KMS-11 (cell line): Measurements from ENCODE around the gene CUEDC1.

Experiments used
- H2AFZ ChIP-seq: fragments of 200-600 bp; sonication (generic); 2 replicates; pipeline ENCODE4 v1.6.1; 2016; ENCODE audit warnings: antibody characterized with exemption, mixed run types, low read depth
- H3K27ac ChIP-seq: fragments of 200-600 bp; sonication (generic); 2 replicates; pipeline ENCODE4 v1.6.1; 2016; ENCODE audit warnings: mild to moderate bottlenecking, mixed run types
- H3K27me3 ChIP-seq: fragments of 200-600 bp; sonication (generic); 2 replicates; pipeline ENCODE4 v1.6.1; 2017; ENCODE audit warnings: mild to moderate bottlenecking, low read depth, mixed run types, moderate library complexity; ENCODE audit not compliant: insufficient read depth
- H3K36me3 ChIP-seq: fragments of 200-600 bp; sonication (generic); 2 replicates; pipeline ENCODE4 v1.6.1; 2017; ENCODE audit warnings: mild to moderate bottlenecking, mixed run types; ENCODE audit not compliant: insufficient read depth
- H3K4me1 ChIP-seq: fragments of 200-600 bp; sonication (generic); 2 replicates; pipeline ENCODE4 v1.6.1; 2016; ENCODE audit warnings: mild to moderate bottlenecking, low read depth, mixed run types; ENCODE audit not compliant: poor library complexity, severe bottlenecking
- H3K4me2 ChIP-seq: fragments of 200-600 bp; sonication (generic); 2 replicates; pipeline ENCODE4 v1.7.0; 2016; ENCODE audit warnings: mild to moderate bottlenecking, mixed run types
- H3K4me3 ChIP-seq: fragments of 200-600 bp; sonication (generic); IDR thresholded peaks from 2 replicates; pipeline ENCODE4 v1.6.1; 2017; ENCODE audit warnings: low read depth, low read length, mixed read lengths; ENCODE audit not compliant: insufficient read depth
- H3K79me2 ChIP-seq: fragments of 200-600 bp; sonication (generic); 2 replicates; pipeline ENCODE4 v1.6.1; 2016; ENCODE audit warnings: low read depth, mixed run types; ENCODE audit not compliant: insufficient read depth
- H3K9ac ChIP-seq: fragments of 200-600 bp; sonication (generic); 2 replicates; pipeline ENCODE4 v1.6.1; 2016; ENCODE audit warnings: mild to moderate bottlenecking, mixed run types
- H4K20me1 ChIP-seq: fragments of 200-600 bp; sonication (generic); 2 replicates; pipeline ENCODE4 v1.6.1; 2016; ENCODE audit warnings: mild to moderate bottlenecking, mixed run types; ENCODE audit not compliant: insufficient read depth
- CTCF ChIP-seq: fragments of 200-600 bp; sonication (generic); conservative IDR thresholded peaks from 2 replicates; pipeline ENCODE4 v1.6.1; 2017; ENCODE audit warnings: low read depth, mild to moderate bottlenecking, antibody characterized with exemption, low read length, moderate library complexity, mixed read lengths

CUEDC1 gene

DNA sequence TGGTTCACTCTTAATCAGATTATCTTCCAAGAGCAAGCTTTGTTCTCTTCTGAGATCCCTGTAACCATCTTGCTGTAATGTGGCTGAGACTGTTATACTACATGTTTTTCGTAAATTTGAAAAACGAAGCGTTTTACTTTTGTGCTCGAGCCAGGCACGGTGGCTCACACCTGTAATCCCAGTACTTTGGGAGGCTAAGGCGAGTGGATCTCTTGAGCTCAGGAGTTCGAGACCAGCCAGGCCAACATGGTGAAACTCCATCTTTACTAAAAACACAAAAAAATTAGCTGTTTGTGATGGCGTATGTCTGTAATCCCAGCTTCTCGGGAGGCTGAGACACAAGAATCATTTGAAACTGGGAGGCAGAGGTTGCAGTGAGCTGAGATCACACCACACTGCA, 7.8 kb downstream of the CUEDC1 start:
- Histone ChIP-seq H2AFZ (no peak overlapping the region), H3K9ac (no peak overlapping the region), H3K27me3 (peaks cover 56% of the 10 kb centered on the region), H3K4me1 (peaks cover 65% of the 10 kb centered on the region), H3K4me3 (no peak overlapping the region), H3K27ac (no peak overlapping the region), H3K36me3 (no peaks in the 10 kb centered on the region), H4K20me1 (no peaks in the 10 kb centered on the region), H3K79me2 (no peaks in the 10 kb centered on the region), H3K4me2 (peak overlapping the region; percentile 70)
- no peak for TF ChIP-seq CTCF

DNA sequence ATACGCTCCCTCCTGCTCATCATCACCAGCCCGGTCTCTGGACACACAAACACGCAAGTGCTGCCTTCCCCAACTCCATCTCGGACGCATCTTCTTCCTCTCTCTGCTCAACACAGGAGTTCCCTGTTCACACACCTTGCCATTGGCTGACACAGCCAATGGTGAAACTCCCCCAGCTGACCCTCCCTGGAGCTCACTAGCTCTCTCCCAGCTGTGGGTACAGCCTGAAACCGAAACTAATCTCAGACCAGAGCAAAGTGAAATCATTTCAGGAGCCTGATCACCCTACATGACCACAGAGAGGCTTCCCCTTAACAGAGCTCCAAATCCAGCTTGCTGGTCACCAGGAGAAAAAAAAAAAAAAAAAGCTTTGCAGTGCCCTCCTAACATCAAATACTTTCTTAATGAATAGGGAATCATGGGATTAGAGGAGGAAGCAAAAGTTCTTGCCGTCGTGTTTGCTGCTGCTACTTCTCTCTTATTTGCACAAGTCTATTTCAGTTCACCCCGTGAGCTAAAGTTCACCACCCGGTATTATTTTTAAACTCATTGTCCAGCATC, 8.3 kb downstream of the CUEDC1 start:
- no peak overlapping the region for H2AFZ ChIP-seq
- no peak overlapping the region for H3K4me3 ChIP-seq
- no peak for TF ChIP-seq CTCF
- H3K79me2 ChIP-seq: no peaks in the 10 kb centered on the region
- H3K36me3 ChIP-seq: no peaks in the 10 kb centered on the region
- peaks cover 65% of the 10 kb centered on the region for H3K4me1 ChIP-seq
- no peaks in the 10 kb centered on the region for H4K20me1 ChIP-seq
- peaks cover 52% of the 10 kb centered on the region for H3K27me3 ChIP-seq
- H3K9ac ChIP-seq: no peak overlapping the region
- no peak overlapping the region for H3K27ac ChIP-seq
- peak overlapping the region; percentile 70 for H3K4me2 ChIP-seq

DNA sequence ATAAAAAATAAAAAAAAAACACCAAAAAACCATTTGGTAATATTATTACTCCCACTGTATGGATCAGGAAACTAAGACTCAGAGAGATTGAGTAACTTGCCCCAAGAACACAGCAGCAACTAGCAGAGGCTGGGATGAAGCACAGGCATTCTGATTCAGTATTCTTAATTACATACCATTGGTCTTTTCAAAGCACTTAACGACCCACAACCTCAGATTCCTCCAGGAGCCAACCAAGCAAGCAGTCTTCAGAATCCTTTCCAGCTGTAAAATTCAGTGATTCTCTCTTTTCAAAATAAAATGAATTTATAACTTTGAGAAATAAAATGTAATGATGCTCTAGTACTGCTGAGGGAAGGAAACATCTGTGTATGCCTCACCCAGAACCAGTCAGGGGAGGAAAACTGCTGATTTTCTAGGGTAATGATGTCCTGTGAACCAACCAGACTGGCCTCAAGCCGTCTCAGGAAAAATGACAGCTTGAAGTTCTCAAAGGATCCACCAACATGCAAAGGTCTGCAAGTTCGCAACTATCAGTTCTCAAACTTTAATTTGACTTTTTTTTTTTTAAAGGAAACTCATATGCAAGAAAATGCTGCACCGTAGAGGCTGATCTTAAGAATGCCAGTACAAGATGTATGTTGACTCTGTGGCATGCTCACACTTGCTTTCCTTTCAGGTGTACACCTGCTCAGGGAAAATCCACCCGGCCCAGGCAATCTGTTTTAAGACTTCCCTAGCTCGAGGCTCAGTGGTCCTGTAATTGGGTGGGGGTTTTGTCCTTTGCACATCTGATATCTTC, 9.0 kb downstream of the CUEDC1 start:
- H3K79me2 ChIP-seq: no peaks in the 10 kb centered on the region
- no peak overlapping the region for H3K4me3 ChIP-seq
- no peaks in the 10 kb centered on the region for H3K36me3 ChIP-seq
- peaks cover 52% of the 10 kb centered on the region for H3K27me3 ChIP-seq
- no peaks in the 10 kb centered on the region for H4K20me1 ChIP-seq
- H3K9ac ChIP-seq: no peak overlapping the region
- peaks cover 67% of the 10 kb centered on the region for H3K4me1 ChIP-seq
- H3K4me2 ChIP-seq: peak overlapping the region; percentile 70
- no peak overlapping the region for H3K27ac ChIP-seq
- no peak for TF ChIP-seq CTCF
- no peak overlapping the region for H2AFZ ChIP-seq

DNA sequence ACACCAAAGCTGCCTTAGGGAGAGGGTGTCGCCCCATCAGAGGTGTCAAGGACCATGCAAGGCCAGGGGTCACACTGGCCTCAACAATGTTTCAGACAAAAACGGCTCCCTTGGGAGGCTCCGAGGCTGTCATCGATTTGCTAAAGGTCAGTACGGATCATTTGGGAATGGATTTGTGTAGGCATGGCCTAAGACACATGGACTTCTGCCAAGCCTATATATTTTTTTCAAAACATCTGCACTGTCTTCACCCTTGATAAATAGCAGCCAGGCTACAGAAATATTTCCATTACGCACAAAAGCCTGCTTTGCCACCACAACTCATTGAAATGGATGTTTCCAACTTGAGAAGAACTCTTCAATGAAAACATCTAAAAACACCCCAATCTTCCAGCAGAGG, 10.3 kb downstream of the CUEDC1 start:
- no peak overlapping the region for H2AFZ ChIP-seq
- no peaks in the 10 kb centered on the region for H3K36me3 ChIP-seq
- no peaks in the 10 kb centered on the region for H3K79me2 ChIP-seq
- H3K4me1 ChIP-seq: peaks cover 68% of the 10 kb centered on the region
- H3K27ac ChIP-seq: no peak overlapping the region
- no peak for TF ChIP-seq CTCF
- no peaks in the 10 kb centered on the region for H4K20me1 ChIP-seq
- H3K4me2 ChIP-seq: no peak overlapping the region
- H3K27me3 ChIP-seq: peaks cover 48% of the 10 kb centered on the region
- H3K4me3 ChIP-seq: no peak overlapping the region
- H3K9ac ChIP-seq: no peak overlapping the region
